SH-SY5Y (cell line): ENCODE measurements around the gene GPRIN3.

Experiments
- GATA2 ChIP-seq: IDR thresholded peaks from 2 replicates; pipeline ENCODE4 v1.6.1; 2011; ENCODE audit warnings: mild to moderate bottlenecking, low read depth, low read length
- GATA3 ChIP-seq: IDR thresholded peaks from 2 replicates; pipeline ENCODE4 v1.6.1; 2011; ENCODE audit warnings: low read depth, mild to moderate bottlenecking, low read length, moderate library complexity

Gene GPRIN3

GRCh38 chr4:89203902-89204301 lies 103.7 kb downstream of the GPRIN3 start:
- peak; percentile 18; the same call in 1 of the 2 replicates for TF ChIP-seq GATA2
- no peak for TF ChIP-seq GATA3

- no peak for TF ChIP-seq GATA2
- no peak for TF ChIP-seq GATA3
Measured at GRCh38 chr4:89197920-89198319, 109.7 kb downstream of the GPRIN3 start.

GRCh38 chr4:89196745-89197144 lies 110.9 kb downstream of the GPRIN3 start:
- no peak for TF ChIP-seq GATA2
- no peak for TF ChIP-seq GATA3

GRCh38 chr4:89196056-89196674 lies 111.4 kb downstream of the GPRIN3 start:
- TF ChIP-seq GATA3 (no peak), GATA2 (no peak)

- TF ChIP-seq GATA2 (no peak), GATA3 (no peak)
Measured at GRCh38 chr4:89193843-89194242, 113.8 kb downstream of the GPRIN3 start.
